ENCODE data around the gene MON1A. TPM values are rescaled to one million over a fixed set of nuclear protein-coding genes. Genes with fewer than 3 reads are reported as not detected.

The MON1A gene
- total and polyA plus RNA-seq, 10 of the 15 experiments (the other 5 are each of a cell fraction or from before 2014, with no cell fraction given), result 1.3 to 10.5 (median 7.7) TPM

- TF ChIP-seq ZNF384 (IDR thresholded peaks at IDR 0.05; ENCODE audit: borderline replicate concordance, low read depth, low read length) (no peak), ZBTB40 (IDR thresholded peaks at IDR 0.05; ENCODE audit: borderline replicate concordance) (no peak), E2F4 (IDR thresholded peaks at IDR 0.05; ENCODE audit: low read depth, low read length) (no peak)
- in situ Hi-C loops (cut with MboI) (no loop called here), intact Hi-C loops (cut with micrococcal nuclease; ENCODE audit: unreplicated experiment) (no loop called here)
- ATAC-seq (no peak), FAIRE-seq (no peak), DNase-seq (ENCODE audit: low read depth, low spot score) (no peak)
- Histone ChIP-seq H3K27me3 (replicated peaks in 1 of 2; ENCODE audit: control insufficient read depth in 2 of 2, insufficient read depth in 2 of 2, low read length in 1 of 2) (no peaks in the 10 kb centered on the region), H3K27ac (ENCODE audit: control insufficient read depth, insufficient read depth) (no peak overlapping the region), H3K9ac (ENCODE audit: control insufficient read depth, insufficient read depth, low read length) (no peak overlapping the region), H3K9me3 (replicated peaks; ENCODE audit: control insufficient read depth, insufficient read depth, low read length) (no peaks in the 10 kb centered on the region), H4K20me1 (ENCODE audit: control insufficient read depth, insufficient read depth) (no peaks in the 10 kb centered on the region), H3K4me2 (ENCODE audit: control insufficient read depth, insufficient read depth) (no peak overlapping the region), H3K4me1 (ENCODE audit: control insufficient read depth, insufficient read depth, low read length) (no peaks in the 10 kb centered on the region), H3K4me3 (no peak overlapping the region), H3K79me2 (ENCODE audit: control insufficient read depth, insufficient read depth, low read length) (no peaks in the 10 kb centered on the region), H2AFZ (ENCODE audit: control insufficient read depth, low read depth, low read length) (no peak overlapping the region), H3K36me3 (ENCODE audit: control insufficient read depth in 2 of 2, insufficient read depth in 2 of 2, low read length in 1 of 2) (no peaks in the 10 kb centered on the region)
- ChIA-PET SMC1A (ENCODE audit: uncharacterized antibody, unreplicated experiment) (interaction anchor here (0.6 kb wide), 1 partner anchor 11 kb away, joined by 3 read pairs; no protein-coding TSS in a partner anchor), RAD21 (ENCODE audit: unreplicated experiment) (no interaction called here), CTCF (interaction anchor here (1.1 to 1.4 kb wide), 3 partner anchors 9 to 114 kb away, joined by 3 read pairs; partner anchors contain the start of gene INKA1), POLR2A (interaction anchor here (0.6 to 0.7 kb wide), 3 partner anchors 13 to 176 kb away, joined by 3 read pairs; partner anchors contain the start of gene INKA1)
- BruUV-seq (replicated peaks), result no TSS peak
- 98% methylated on average over 5 of the region's 5 CpGs for WGBS (ENCODE audit: insufficient coverage, insufficient replicate concordance, low lambda C conversion rate, missing lambda C conversion rate)
Observed at GRCh38 chr3:49916686-49917085, 12.9 kb downstream of the MON1A start.
